ENCODE results near the gene LGALS14.

- TF ChIP-seq ZNF8 (CRISPR knock-in tag; IDR thresholded peaks at IDR 0.05) (no peak), OSR1 (CRISPR knock-in tag; IDR thresholded peaks at IDR 0.05) (no peak), BACH2 (CRISPR knock-in tag; IDR thresholded peaks at IDR 0.05; ENCODE audit: borderline replicate concordance) (no peak), ZNF565 (CRISPR knock-in tag; conservative IDR thresholded peaks at IDR 0.05; ENCODE audit: low read depth) (no peak)
These were observed 24.5 kb upstream of the LGALS14 start for GRCh38 chr19:39679791-39680168.
